Nephron (organoid): ENCODE data around the gene KBTBD12.
A peak's percentile ranks its signal among the peaks of the same experiment; 100 is the strongest.
"Not testable (repeated sequence)": the region's sequence is repeated elsewhere in the genome, so short reads cannot be mapped to it uniquely, and the experiment has no call there.

Experiments
- H3K27ac Mint-ChIP-seq, 3 experiments: 2 replicates each; pipeline ENCODE4 v1.8.0; 2020; ENCODE audit warnings: mixed read lengths in 3 of 3, mild to moderate bottlenecking in 2 of 3, moderate library complexity in 1 of 3
- H3K27me3 Mint-ChIP-seq: 2 replicates; pipeline ENCODE4 v1.8.0; 2021; ENCODE audit warnings: low read depth, mild to moderate bottlenecking, moderate library complexity, mixed read lengths
- H3K36me3 Mint-ChIP-seq: 2 replicates; pipeline ENCODE4 v1.8.0; 2020; ENCODE audit warnings: low read depth, mixed read lengths
- H3K4me1 Mint-ChIP-seq: 2 replicates; pipeline ENCODE4 v1.8.0; 2020; ENCODE audit warnings: mixed read lengths
- H3K4me3 Mint-ChIP-seq, 3 experiments: 2 replicates each; pipeline ENCODE4 v1.8.0; 2020; ENCODE audit warnings: mild to moderate bottlenecking in 3 of 3, mixed read lengths in 3 of 3, moderate library complexity in 2 of 3
- H3K9me3 Mint-ChIP-seq: 2 replicates; pipeline ENCODE4 v1.8.0; 2020; ENCODE audit warnings: mixed read lengths
- CTCF ChIP-seq, 3 experiments: fragments of 200-600 bp; sonication (generic); IDR thresholded peaks; one replicate each; pipeline ENCODE4 v1.5.0; 2021; ENCODE audit warnings: antibody characterized with exemption in 3 of 3; ENCODE audit not compliant: unreplicated experiment in 3 of 3

KBTBD12 gene

GRCh38 chr3:127905556-127905955, 9.5 kb upstream of the KBTBD12 start:
- Mint-ChIP-seq H3K27me3 (no peaks in the 10 kb centered on the region), H3K36me3 (no peaks in the 10 kb centered on the region), H3K9me3 (peaks cover 3% of the 10 kb centered on the region), H3K4me1 (peaks cover 5% of the 10 kb centered on the region), H3K4me3 (no peak overlapping the region), H3K27ac (no peak overlapping the region)
- TF ChIP-seq CTCF (IDR thresholded peaks at IDR 0.05; ENCODE audit: unreplicated experiment in 3 of 3) = no peak

- not testable (repeated sequence) for H3K4me3 Mint-ChIP-seq, H3K9me3 Mint-ChIP-seq, H3K27me3 Mint-ChIP-seq, H3K36me3 Mint-ChIP-seq, H3K27ac Mint-ChIP-seq
- peaks cover 14% of the 10 kb centered on the region for H3K4me1 Mint-ChIP-seq
Measured at GRCh38 chr3:127906653-127907052, 8.4 kb upstream of the KBTBD12 start.

- no peak overlapping the region for H3K27ac Mint-ChIP-seq
- no peak overlapping the region for H3K4me3 Mint-ChIP-seq
- no peaks in the 10 kb centered on the region for H3K27me3 Mint-ChIP-seq
- TF ChIP-seq CTCF (IDR thresholded peaks at IDR 0.05; ENCODE audit: unreplicated experiment in 3 of 3) = no peak
- peaks cover 23% of the 10 kb centered on the region for H3K4me1 Mint-ChIP-seq
- peaks cover 3% of the 10 kb centered on the region for H3K9me3 Mint-ChIP-seq
- no peaks in the 10 kb centered on the region for H3K36me3 Mint-ChIP-seq
Measured at GRCh38 chr3:127908202-127908601, 6.8 kb upstream of the KBTBD12 start.

GRCh38 chr3:127908951-127909350, 6.1 kb upstream of the KBTBD12 start:
- H3K27ac Mint-ChIP-seq = peak overlapping the region in 2 of 3 experiments; percentile 21 to 60
- no peak for TF ChIP-seq CTCF (IDR thresholded peaks at IDR 0.05; ENCODE audit: unreplicated experiment in 3 of 3)

GRCh38 chr3:127909646-127910045, 5.4 kb upstream of the KBTBD12 start:
- no peak overlapping the region for H3K4me3 Mint-ChIP-seq
- H3K4me1 Mint-ChIP-seq = peaks cover 28% of the 10 kb centered on the region
- TF ChIP-seq CTCF (IDR thresholded peaks at IDR 0.05; ENCODE audit: unreplicated experiment in 3 of 3) = no peak
- peaks cover 4% of the 10 kb centered on the region for H3K9me3 Mint-ChIP-seq
- no peaks in the 10 kb centered on the region for H3K36me3 Mint-ChIP-seq
- no peak overlapping the region for H3K27ac Mint-ChIP-seq
- peaks cover 5% of the 10 kb centered on the region for H3K27me3 Mint-ChIP-seq

More at GRCh38 chr3:127908951-127909350, 6.1 kb upstream of the KBTBD12 start:
- Mint-ChIP-seq H3K36me3 (no peaks in the 10 kb centered on the region), H3K4me1 (peaks cover 23% of the 10 kb centered on the region), H3K9me3 (peaks cover 3% of the 10 kb centered on the region), H3K4me3 (no peak overlapping the region), H3K27me3 (no peaks in the 10 kb centered on the region)

GRCh38 chr3:127911421-127911931, 3.6 kb upstream of the KBTBD12 start:
- Mint-ChIP-seq H3K36me3 (no peaks in the 10 kb centered on the region), H3K27ac (peak overlapping the region; percentile 81 to 96 (median 95)), H3K9me3 (peaks cover 2% of the 10 kb centered on the region), H3K4me3 (peak overlapping the region in 2 of 3 experiments; percentile 45 to 52), H3K27me3 (peaks cover 8% of the 10 kb centered on the region), H3K4me1 (peaks cover 32% of the 10 kb centered on the region)
- TF ChIP-seq CTCF (IDR thresholded peaks at IDR 0.05; ENCODE audit: unreplicated experiment in 3 of 3) = no peak

GRCh38 chr3:127913841-127914240, 1.2 kb upstream of the KBTBD12 start:
- Mint-ChIP-seq H3K27me3 (peaks cover 12% of the 10 kb centered on the region), H3K27ac (peak overlapping the region in 1 of 3 experiments; percentile 82), H3K4me1 (peaks cover 32% of the 10 kb centered on the region)
- H3K9me3 Mint-ChIP-seq, H3K36me3 Mint-ChIP-seq, H3K4me3 Mint-ChIP-seq: not testable (repeated sequence)
